22Rv1 (cell line): ENCODE results near the gene NDUFAF7.

Experiments
- CTCF ChIP-seq: fragments of 450-650 bp; IDR thresholded peaks from 2 replicates; pipeline ENCODE4 v1.5.1; 2017; ENCODE audit warnings: mild to moderate bottlenecking
- ZFX ChIP-seq: fragments of 450-650 bp; IDR thresholded peaks from 2 replicates; pipeline ENCODE4 v1.6.1; 2017; ENCODE audit warnings: antibody characterized with exemption, borderline replicate concordance

- TF ChIP-seq CTCF = no peak
- no peak for TF ChIP-seq ZFX
Observed at GRCh38 chr2:37268111-37268510, 36.7 kb downstream of the NDUFAF7 start.
